Chondrocyte (in vitro differentiated cells): ENCODE results near the gene GRIN3A. TPM values are rescaled to one million over a fixed set of nuclear protein-coding genes. Genes with fewer than 3 reads are reported as not detected.

Experiments used
- DNase-seq: peaks from one replicate; pipeline ENCODE4 v3.0.0; 2021; ENCODE audit warnings: mixed read lengths, low spot score
- H3K27ac Mint-ChIP-seq: one replicate; pipeline ENCODE4 v1.8.0; 2021; ENCODE audit warnings: mild to moderate bottlenecking, moderate library complexity, mixed read lengths; ENCODE audit not compliant: unreplicated experiment
- H3K27me3 Mint-ChIP-seq: 2 replicates; pipeline ENCODE4 v1.8.0; 2021; ENCODE audit warnings: low read depth, mixed read lengths
- H3K36me3 Mint-ChIP-seq: 2 replicates; pipeline ENCODE4 v1.8.0; 2021; ENCODE audit warnings: low read depth, mixed read lengths
- H3K4me1 Mint-ChIP-seq: 2 replicates; pipeline ENCODE4 v1.8.0; 2021; ENCODE audit warnings: low read depth, mild to moderate bottlenecking, mixed read lengths
- H3K4me3 Mint-ChIP-seq: one replicate; pipeline ENCODE4 v1.8.0; 2021; ENCODE audit warnings: mild to moderate bottlenecking, moderate library complexity, mixed read lengths; ENCODE audit not compliant: unreplicated experiment
- H3K9me3 Mint-ChIP-seq: 2 replicates; pipeline ENCODE4 v1.8.0; 2021; ENCODE audit warnings: low read depth, mixed read lengths
- total RNA-seq: library from RNA; stranded (reverse); gene quantifications from 3 replicates; pipeline ENCODE4 v1.2.1, GENCODE V29; 2021
- TF ChIP-seq, protein P1 (sequence below): fragments of 200-600 bp; sonication (generic); IDR thresholded peaks from 2 replicates; pipeline ENCODE4 v1.5.0; 2021; ENCODE audit warnings: antibody characterized with exemption, mild to moderate bottlenecking, moderate library complexity

The GRIN3A gene
- total RNA-seq, 1 donor from 2014 or later: not detected

DNA sequence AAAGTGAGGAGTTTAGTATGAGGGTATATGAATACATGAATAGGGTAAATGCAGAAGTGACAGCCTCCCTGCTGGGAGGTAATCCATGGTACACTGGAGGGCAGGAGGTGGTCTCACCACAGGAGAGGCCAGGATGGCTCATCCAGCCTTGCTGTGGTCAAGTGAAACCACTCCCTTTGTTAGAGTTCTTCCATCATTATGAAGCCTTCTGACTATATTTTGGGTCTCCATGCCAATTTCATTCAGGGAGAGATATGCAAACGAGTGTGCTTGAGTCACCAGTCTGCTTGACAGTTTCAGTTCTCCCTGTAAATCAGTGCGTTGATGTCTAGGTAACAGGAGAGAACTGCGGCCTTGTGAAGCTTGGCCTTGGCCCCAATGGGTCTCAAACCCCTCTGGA, 160.1 kb downstream of the GRIN3A start:
- H3K27ac Mint-ChIP-seq: no peak overlapping the region
- no peaks in the 10 kb centered on the region for H3K27me3 Mint-ChIP-seq
- TF ChIP-seq, protein P1, sequence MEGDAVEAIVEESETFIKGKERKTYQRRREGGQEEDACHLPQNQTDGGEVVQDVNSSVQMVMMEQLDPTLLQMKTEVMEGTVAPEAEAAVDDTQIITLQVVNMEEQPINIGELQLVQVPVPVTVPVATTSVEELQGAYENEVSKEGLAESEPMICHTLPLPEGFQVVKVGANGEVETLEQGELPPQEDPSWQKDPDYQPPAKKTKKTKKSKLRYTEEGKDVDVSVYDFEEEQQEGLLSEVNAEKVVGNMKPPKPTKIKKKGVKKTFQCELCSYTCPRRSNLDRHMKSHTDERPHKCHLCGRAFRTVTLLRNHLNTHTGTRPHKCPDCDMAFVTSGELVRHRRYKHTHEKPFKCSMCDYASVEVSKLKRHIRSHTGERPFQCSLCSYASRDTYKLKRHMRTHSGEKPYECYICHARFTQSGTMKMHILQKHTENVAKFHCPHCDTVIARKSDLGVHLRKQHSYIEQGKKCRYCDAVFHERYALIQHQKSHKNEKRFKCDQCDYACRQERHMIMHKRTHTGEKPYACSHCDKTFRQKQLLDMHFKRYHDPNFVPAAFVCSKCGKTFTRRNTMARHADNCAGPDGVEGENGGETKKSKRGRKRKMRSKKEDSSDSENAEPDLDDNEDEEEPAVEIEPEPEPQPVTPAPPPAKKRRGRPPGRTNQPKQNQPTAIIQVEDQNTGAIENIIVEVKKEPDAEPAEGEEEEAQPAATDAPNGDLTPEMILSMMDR: no peak
- no peaks in the 10 kb centered on the region for H3K9me3 Mint-ChIP-seq
- no peaks in the 10 kb centered on the region for H3K36me3 Mint-ChIP-seq
- DNase-seq: no peak
- H3K4me1 Mint-ChIP-seq: peaks cover 9% of the 10 kb centered on the region
- no peak overlapping the region for H3K4me3 Mint-ChIP-seq

DNA sequence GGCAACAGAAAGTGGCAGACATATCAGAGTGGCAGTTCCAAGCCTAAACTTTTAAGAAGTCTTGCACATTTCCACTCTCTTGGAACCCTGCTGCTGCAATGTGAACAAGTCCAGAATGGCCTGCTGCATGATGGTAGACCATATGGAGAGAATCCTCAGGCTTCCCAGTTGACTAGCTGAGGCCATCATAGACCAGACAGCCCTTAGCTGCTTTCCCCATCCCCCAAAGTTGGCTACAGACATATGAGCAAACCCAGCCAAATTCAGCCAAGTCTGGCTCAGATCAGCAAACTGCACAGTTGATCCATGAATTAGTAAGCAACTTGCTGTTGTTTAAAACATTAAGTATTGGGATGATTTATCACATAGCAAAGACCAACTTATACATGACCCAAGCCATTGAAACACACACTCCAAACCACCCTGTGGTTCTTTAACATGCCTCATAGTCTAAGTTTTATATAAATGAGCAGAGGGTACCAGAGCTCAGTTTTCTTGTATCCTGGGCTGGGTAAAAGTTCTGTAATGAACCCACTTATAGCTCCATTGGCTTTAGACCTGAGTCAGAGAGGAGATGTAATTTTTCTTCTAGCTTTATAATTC, 163.6 kb downstream of the GRIN3A start:
- peaks cover 9% of the 10 kb centered on the region for H3K4me1 Mint-ChIP-seq

DNA sequence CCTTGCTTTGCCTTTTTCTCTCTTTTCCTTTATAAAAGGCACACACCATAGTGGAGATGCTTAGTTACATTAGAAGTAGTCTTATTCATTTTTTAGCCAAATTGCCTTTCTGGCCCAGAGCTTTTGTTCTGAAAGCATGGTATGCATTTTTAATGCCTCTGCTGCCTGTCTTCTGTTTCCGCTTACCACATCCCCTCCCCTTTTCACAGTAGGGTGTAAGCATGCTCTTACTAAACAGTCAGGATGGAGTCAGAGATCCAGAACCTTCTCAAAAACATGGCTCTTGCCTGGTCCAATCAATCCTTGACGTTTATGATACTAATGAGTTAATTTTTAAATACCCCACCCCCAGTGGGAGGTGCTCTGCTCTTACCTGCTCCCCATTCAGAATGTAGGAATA, 166.1 kb downstream of the GRIN3A start:
- TF ChIP-seq, protein P1: no peak
- Mint-ChIP-seq H3K4me3 (no peak overlapping the region), H3K9me3 (no peaks in the 10 kb centered on the region), H3K27ac (no peak overlapping the region), H3K27me3 (no peaks in the 10 kb centered on the region), H3K4me1 (peaks cover 9% of the 10 kb centered on the region), H3K36me3 (peaks cover 10% of the 10 kb centered on the region)
- DNase-seq: no peak

More for the DNA sequence above, 163.6 kb downstream of the GRIN3A start:
- Mint-ChIP-seq H3K27me3 (no peaks in the 10 kb centered on the region), H3K4me3 (no peak overlapping the region), H3K27ac (no peak overlapping the region), H3K9me3 (no peaks in the 10 kb centered on the region), H3K36me3 (peaks cover 3% of the 10 kb centered on the region)
- DNase-seq: no peak
- TF ChIP-seq, protein P1: no peak

DNA sequence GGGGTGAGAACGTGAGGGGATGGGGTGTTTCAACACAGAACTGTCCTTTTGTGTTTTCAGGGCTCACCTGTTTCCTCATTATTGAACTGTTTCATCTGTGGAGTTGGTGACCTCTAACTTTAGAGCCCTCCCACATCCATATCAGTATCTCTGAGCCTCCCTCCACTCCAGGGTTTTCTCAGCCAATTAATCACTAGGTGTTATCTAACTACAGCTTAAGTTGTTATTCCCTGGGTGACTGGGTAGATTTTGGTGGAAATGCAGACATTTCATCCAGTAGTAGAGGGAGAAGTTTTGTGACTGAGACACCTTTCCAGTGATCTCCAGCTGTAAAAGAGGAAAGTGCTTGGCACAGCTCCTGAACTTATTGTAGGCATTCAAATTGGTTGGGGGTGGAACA, 167.3 kb downstream of the GRIN3A start:
- H3K27me3 Mint-ChIP-seq: no peaks in the 10 kb centered on the region
- no peak for DNase-seq
- peaks cover 10% of the 10 kb centered on the region for H3K36me3 Mint-ChIP-seq
- peaks cover under 1% of the 10 kb centered on the region for H3K4me1 Mint-ChIP-seq
- no peak overlapping the region for H3K27ac Mint-ChIP-seq
- H3K9me3 Mint-ChIP-seq: no peaks in the 10 kb centered on the region
- H3K4me3 Mint-ChIP-seq: no peak overlapping the region
- TF ChIP-seq, protein P1: no peak

DNA sequence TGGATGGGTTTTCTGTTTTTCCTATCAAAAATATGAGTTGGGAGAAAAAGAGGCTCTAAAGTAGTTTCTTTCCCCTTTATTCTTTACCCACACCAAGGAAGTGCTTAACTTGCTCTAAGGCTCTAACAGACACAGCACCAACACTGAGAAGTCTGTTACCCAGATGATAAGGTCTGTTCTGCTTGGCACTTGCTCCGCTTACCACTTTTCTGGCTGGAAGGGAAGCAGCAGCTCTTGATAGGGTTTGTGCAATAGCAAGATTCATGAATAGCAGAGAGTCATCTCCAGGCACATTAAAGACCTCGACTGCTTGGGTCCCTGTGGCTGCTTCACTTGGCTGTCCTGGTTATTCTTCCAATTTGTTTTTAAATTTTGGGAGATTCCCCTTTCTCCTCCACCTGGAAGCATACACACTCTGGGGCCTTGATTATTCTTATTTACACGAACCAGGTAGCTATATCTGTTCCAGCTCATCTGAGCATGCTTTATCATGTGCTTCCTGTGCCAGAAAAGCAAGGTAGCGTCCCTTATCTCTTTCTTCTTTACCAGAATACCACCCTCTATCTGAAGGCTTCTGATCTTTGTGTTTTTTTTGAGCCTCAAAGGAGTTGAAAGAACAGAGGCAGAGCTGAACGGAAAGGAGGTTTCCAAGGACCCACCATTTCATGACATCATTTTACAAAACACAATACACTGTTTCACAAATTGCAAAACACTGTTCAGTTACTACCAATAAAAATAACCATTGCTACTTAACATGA, 168.5 kb downstream of the GRIN3A start:
- H3K9me3 Mint-ChIP-seq: no peaks in the 10 kb centered on the region
- TF ChIP-seq, protein P1: no peak
- DNase-seq: no peak

More for the DNA sequence above, 168.5 kb downstream of the GRIN3A start:
- no peaks in the 10 kb centered on the region for H3K27me3 Mint-ChIP-seq
- H3K27ac Mint-ChIP-seq: no peak overlapping the region
- H3K36me3 Mint-ChIP-seq: peaks cover 15% of the 10 kb centered on the region
- no peaks in the 10 kb centered on the region for H3K4me1 Mint-ChIP-seq
- H3K4me3 Mint-ChIP-seq: no peak overlapping the region
